T-helper 1 cell treated with Interleukin-12 subunit alpha and Interleukin-12 subunit beta and Interleukin-4 antibody, amounts not matched to agents 30 μg/mL and 1 μg/mL, for 36 hours (primary cell): ENCODE measurements around the gene CDKN2B-AS1.
A peak's percentile ranks its signal among the peaks of the same experiment; 100 is the strongest.

ENCODE experiments used
- H3K27ac Mint-ChIP-seq: one replicate; pipeline ENCODE4 v1.8.0; 2021; ENCODE audit warnings: mild to moderate bottlenecking, mixed read lengths
- H3K27me3 Mint-ChIP-seq: one replicate; pipeline ENCODE4 v1.8.0; 2021; ENCODE audit warnings: low read depth, mixed read lengths
- H3K36me3 Mint-ChIP-seq: one replicate; pipeline ENCODE4 v1.8.0; 2021; ENCODE audit warnings: low read depth, mixed read lengths
- H3K4me1 Mint-ChIP-seq: one replicate; pipeline ENCODE4 v1.8.0; 2021; ENCODE audit warnings: low read depth, mixed read lengths
- H3K4me3 Mint-ChIP-seq: one replicate; pipeline ENCODE4 v1.8.0; 2021; ENCODE audit warnings: mild to moderate bottlenecking, moderate library complexity, mixed read lengths
- H3K9me3 Mint-ChIP-seq: one replicate; pipeline ENCODE4 v1.8.0; 2021; ENCODE audit warnings: mixed read lengths

Gene CDKN2B-AS1

GRCh38 chr9:21970800-21971640, 23.6 kb upstream of the CDKN2B-AS1 start:
- no peak overlapping the region for H3K4me3 Mint-ChIP-seq
- H3K4me1 Mint-ChIP-seq: peaks cover 38% of the 10 kb centered on the region
- peaks cover 13% of the 10 kb centered on the region for H3K9me3 Mint-ChIP-seq
- H3K27ac Mint-ChIP-seq: peak overlapping the region; percentile 62
- H3K27me3 Mint-ChIP-seq: peaks cover 96% of the 10 kb centered on the region
- H3K36me3 Mint-ChIP-seq: peaks cover 25% of the 10 kb centered on the region

DNA sequence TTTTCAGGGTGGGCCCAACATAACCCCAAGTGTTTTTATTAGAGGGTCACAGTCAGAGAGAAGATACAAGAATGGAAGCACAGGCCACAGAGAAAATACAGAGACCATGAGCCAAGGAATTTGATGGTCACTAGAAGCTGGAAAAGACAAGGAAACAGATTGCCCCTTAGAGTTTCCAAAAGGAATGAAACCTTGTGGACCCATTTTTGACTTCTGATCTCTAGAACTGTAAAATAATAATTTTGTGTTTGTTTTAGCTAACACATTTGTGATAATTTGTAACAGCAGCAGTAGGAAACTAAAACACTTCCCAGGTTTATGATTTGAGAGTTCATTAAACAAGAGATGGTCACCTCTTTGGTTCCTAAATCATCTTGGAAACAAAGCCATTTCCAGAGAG, 22.2 kb upstream of the CDKN2B-AS1 start:
- Mint-ChIP-seq H3K27me3 (peaks cover 96% of the 10 kb centered on the region), H3K27ac (no peak overlapping the region), H3K9me3 (peaks cover 13% of the 10 kb centered on the region), H3K4me1 (peaks cover 35% of the 10 kb centered on the region), H3K36me3 (peaks cover 22% of the 10 kb centered on the region), H3K4me3 (no peak overlapping the region)

GRCh38 chr9:21974343-21974721, 20.3 kb upstream of the CDKN2B-AS1 start:
- H3K4me1 Mint-ChIP-seq: peaks cover 27% of the 10 kb centered on the region
- H3K36me3 Mint-ChIP-seq: peaks cover 15% of the 10 kb centered on the region
- peak overlapping the region; percentile 86 for H3K4me3 Mint-ChIP-seq
- H3K27ac Mint-ChIP-seq: peak overlapping the region; percentile 63
- H3K9me3 Mint-ChIP-seq: peaks cover 5% of the 10 kb centered on the region
- peaks cover 94% of the 10 kb centered on the region for H3K27me3 Mint-ChIP-seq

- Mint-ChIP-seq H3K9me3 (peaks cover 3% of the 10 kb centered on the region), H3K27me3 (peaks cover 94% of the 10 kb centered on the region), H3K4me1 (peaks cover 26% of the 10 kb centered on the region), H3K36me3 (peaks cover 14% of the 10 kb centered on the region), H3K27ac (peak overlapping the region; percentile 75), H3K4me3 (peak overlapping the region; percentile 86)
Measured at GRCh38 chr9:21974722-21975409, 19.7 kb upstream of the CDKN2B-AS1 start.

DNA sequence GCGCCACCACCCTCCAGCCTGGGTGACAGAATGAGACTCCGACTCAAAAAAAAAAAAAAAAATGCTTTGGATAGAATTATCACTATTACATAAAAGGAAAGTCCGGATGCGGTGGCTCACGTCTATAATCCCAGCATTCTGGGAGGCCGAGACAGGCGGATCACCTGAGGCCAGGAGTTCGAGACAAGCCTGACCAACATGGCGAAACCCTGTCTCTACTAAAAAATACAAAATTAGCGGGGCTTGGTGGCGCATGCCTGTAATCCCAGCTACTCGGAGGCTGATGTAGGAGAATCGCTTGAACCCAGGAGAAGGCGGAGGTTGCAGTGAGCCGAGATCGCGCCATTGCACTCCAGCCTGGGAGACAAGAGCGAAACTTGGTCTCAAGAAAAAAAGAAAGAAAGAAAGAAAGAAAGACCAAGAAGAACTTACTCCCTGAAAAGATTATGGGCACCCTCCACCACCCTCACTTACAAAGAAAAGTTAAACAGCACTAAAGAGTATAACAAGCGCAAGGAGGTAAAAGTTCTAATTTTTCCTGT, 18.2 kb upstream of the CDKN2B-AS1 start:
- Mint-ChIP-seq H3K36me3 (peaks cover 6% of the 10 kb centered on the region), H3K4me1 (peaks cover 21% of the 10 kb centered on the region), H3K27me3 (peaks cover 89% of the 10 kb centered on the region), H3K9me3 (no peaks in the 10 kb centered on the region), H3K4me3 (no peak overlapping the region), H3K27ac (no peak overlapping the region)

- Mint-ChIP-seq H3K27me3 (peaks cover 80% of the 10 kb centered on the region), H3K27ac (no peak overlapping the region), H3K36me3 (no peaks in the 10 kb centered on the region), H3K4me1 (peaks cover 6% of the 10 kb centered on the region), H3K9me3 (no peaks in the 10 kb centered on the region), H3K4me3 (no peak overlapping the region)
Measured at GRCh38 chr9:21982391-21982790, 12.2 kb upstream of the CDKN2B-AS1 start.

- Mint-ChIP-seq H3K36me3 (no peaks in the 10 kb centered on the region), H3K27ac (no peak overlapping the region), H3K4me3 (no peak overlapping the region), H3K27me3 (peaks cover 79% of the 10 kb centered on the region), H3K9me3 (no peaks in the 10 kb centered on the region), H3K4me1 (peaks cover 10% of the 10 kb centered on the region)
Measured at GRCh38 chr9:21982861-21983560, 11.6 kb upstream of the CDKN2B-AS1 start.

DNA sequence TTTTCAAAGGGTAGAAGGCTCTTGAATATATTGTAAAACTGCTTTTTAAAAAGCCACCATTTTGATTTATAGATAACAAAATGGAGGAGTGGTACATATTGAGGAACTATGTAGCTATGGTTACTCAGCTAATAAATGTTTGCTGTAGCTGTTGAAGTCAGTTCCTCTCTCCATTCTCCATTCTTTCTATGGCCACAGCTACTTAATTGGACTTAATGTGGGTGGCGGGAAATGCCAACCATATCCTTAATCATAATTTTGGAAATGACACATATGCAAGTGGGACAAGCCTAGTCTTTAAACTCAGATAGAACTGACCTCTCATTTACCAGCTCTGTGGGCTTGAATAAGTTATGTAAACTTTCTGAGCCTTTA, 11.0 kb upstream of the CDKN2B-AS1 start:
- no peaks in the 10 kb centered on the region for H3K9me3 Mint-ChIP-seq
- no peak overlapping the region for H3K27ac Mint-ChIP-seq
- peaks cover 14% of the 10 kb centered on the region for H3K4me1 Mint-ChIP-seq
- H3K27me3 Mint-ChIP-seq: peaks cover 81% of the 10 kb centered on the region
- no peaks in the 10 kb centered on the region for H3K36me3 Mint-ChIP-seq
- H3K4me3 Mint-ChIP-seq: no peak overlapping the region

DNA sequence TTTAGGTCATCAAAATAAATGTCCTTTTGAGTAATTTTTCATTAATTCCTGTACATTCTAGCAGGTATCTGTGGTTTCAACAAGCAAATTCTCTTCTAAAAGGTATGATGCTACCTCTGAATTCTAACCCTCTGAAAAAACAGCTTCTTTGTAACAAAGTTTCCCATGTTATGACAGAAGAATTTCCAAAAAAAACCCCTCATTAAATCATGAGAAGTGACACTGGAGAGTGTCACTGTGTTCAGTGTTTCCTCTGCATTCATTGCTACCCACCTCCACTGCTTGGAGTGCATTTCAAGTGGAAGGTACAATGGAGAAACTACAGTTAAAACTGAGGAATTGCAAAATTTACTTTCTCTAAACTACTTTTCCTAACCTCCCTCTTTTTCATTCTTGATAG, 10.5 kb upstream of the CDKN2B-AS1 start:
- peaks cover 18% of the 10 kb centered on the region for H3K4me1 Mint-ChIP-seq
- peaks cover 2% of the 10 kb centered on the region for H3K36me3 Mint-ChIP-seq
- no peaks in the 10 kb centered on the region for H3K9me3 Mint-ChIP-seq
- peaks cover 81% of the 10 kb centered on the region for H3K27me3 Mint-ChIP-seq
- H3K27ac Mint-ChIP-seq: no peak overlapping the region
- H3K4me3 Mint-ChIP-seq: no peak overlapping the region

DNA sequence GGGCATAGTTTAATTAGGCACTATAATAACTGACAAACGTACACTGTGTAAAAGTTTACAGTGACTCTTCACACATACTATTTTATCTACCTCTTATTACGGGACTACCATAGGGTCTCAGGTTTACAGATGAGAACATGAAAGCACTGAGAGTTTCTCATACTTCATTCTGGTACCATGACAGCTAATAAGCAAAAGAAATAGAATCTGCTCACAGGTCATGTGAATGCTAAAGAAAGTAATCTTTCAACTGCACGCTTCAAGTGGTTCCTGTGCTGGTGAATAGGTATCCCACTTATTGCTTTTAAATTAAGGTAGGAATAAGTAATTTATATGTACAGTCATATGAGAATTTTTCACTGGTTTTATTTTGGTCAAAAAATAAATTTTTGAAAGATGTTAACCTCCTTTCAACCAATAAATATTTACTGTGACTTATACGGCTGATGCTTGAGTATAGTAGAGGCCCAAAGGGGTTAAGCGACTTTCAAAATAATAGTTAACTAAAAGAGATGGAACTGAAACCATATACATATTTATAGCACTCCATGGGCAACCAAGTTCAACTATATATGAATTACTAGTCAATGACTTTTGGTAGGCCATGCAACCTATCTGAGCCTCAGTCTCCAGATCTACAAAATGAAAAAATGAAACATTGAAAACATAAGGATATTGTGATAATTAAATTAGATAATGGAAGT, 8.5 kb upstream of the CDKN2B-AS1 start:
- peaks cover 26% of the 10 kb centered on the region for H3K4me1 Mint-ChIP-seq
- no peak overlapping the region for H3K27ac Mint-ChIP-seq
- H3K36me3 Mint-ChIP-seq: peaks cover 15% of the 10 kb centered on the region
- H3K27me3 Mint-ChIP-seq: peaks cover 85% of the 10 kb centered on the region
- H3K9me3 Mint-ChIP-seq: no peaks in the 10 kb centered on the region
- no peak overlapping the region for H3K4me3 Mint-ChIP-seq

GRCh38 chr9:21988056-21988990, 6.3 kb upstream of the CDKN2B-AS1 start:
- peaks cover 15% of the 10 kb centered on the region for H3K36me3 Mint-ChIP-seq
- peaks cover 31% of the 10 kb centered on the region for H3K4me1 Mint-ChIP-seq
- H3K9me3 Mint-ChIP-seq: no peaks in the 10 kb centered on the region
- peaks cover 63% of the 10 kb centered on the region for H3K27me3 Mint-ChIP-seq
- no peak overlapping the region for H3K27ac Mint-ChIP-seq
- peak overlapping the region; percentile 23 for H3K4me3 Mint-ChIP-seq

GRCh38 chr9:21989440-21990189, 5.0 kb upstream of the CDKN2B-AS1 start:
- Mint-ChIP-seq H3K27ac (peak overlapping the region; percentile 5), H3K4me1 (peaks cover 34% of the 10 kb centered on the region), H3K4me3 (no peak overlapping the region), H3K36me3 (peaks cover 15% of the 10 kb centered on the region), H3K27me3 (peaks cover 50% of the 10 kb centered on the region), H3K9me3 (no peaks in the 10 kb centered on the region)
